ENCODE results near the gene CAPN2.

DNA sequence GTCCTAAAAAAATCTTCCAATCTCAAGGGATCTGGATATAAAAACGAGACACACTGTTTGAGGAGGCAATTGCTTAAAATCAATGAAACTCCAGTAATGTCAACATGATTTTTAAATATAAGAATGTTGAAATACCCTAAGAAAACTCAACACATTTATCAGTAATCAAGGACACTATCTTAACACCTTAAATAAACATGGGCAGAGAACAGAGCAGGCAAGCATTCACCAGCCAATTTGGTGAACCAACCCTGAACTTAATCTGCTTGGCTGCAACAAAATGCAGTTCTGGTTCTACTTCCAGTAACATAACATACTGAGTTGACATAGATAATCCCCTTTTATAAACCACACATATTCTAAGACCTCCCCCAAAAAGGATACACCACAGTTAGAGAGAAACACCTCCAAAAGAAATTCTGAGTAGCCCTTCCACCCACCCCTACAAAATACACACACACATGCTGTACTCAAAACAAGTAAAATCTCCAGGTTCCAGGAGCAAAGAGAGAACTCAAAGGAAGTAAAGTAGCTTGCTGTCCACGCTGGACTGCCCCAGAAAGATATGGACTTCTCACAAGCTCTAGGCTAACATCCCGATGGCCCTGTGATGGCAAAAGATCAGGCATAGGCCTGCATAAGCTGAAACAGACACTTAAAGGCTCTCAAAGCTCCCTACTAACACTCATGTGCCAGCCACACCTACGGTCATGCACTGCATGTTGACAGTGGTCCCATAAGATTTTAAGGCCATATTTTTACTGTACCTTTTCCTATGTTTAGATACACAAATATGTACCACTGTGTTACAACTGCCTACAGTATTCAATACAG is 102.9 kb downstream of the CAPN2 start:
- TF ChIP-seq EP300 (IDR thresholded peaks at IDR 0.05; ENCODE audit: borderline replicate concordance) (no peak), YY1 (IDR thresholded peaks at IDR 0.05; ENCODE audit: low read depth) (no peak), EGR1 (IDR thresholded peaks at IDR 0.05) (no peak), TCF12 (IDR thresholded peaks at IDR 0.05; ENCODE audit: low read depth) (no peak), CEBPB (IDR thresholded peaks at IDR 0.05) (no peak), MAX (IDR thresholded peaks at IDR 0.05) (no peak), REST (IDR thresholded peaks at IDR 0.05; ENCODE audit: low read depth) (no peak), RAD21 (IDR thresholded peaks at IDR 0.05; ENCODE audit: low read depth) (no peak), TAF1 (IDR thresholded peaks at IDR 0.05; ENCODE audit: low read depth) (no peak), TEAD4 (IDR thresholded peaks at IDR 0.05) (no peak), NFIC (IDR thresholded peaks at IDR 0.05) (no peak), CREB1 (IDR thresholded peaks at IDR 0.05; ENCODE audit: low read depth) (no peak), USF1 (IDR thresholded peaks at IDR 0.05) (no peak), ZBTB7A (IDR thresholded peaks at IDR 0.05; ENCODE audit: low read depth) (no peak)

Measured in Ishikawa (cell line).